GM19455 (cell line): Measurements from ENCODE around the gene WDR26.
"Not testable (repeated sequence)": the region's sequence is repeated elsewhere in the genome, so short reads cannot be mapped to it uniquely, and the experiment has no call there.

Experiments used
- ATAC-seq: cut with Tn5 transposase; IDR thresholded peaks from one replicate; pipeline ENCODE4 v1.9.1; 2021; ENCODE audit not compliant: unreplicated experiment

The WDR26 gene

DNA sequence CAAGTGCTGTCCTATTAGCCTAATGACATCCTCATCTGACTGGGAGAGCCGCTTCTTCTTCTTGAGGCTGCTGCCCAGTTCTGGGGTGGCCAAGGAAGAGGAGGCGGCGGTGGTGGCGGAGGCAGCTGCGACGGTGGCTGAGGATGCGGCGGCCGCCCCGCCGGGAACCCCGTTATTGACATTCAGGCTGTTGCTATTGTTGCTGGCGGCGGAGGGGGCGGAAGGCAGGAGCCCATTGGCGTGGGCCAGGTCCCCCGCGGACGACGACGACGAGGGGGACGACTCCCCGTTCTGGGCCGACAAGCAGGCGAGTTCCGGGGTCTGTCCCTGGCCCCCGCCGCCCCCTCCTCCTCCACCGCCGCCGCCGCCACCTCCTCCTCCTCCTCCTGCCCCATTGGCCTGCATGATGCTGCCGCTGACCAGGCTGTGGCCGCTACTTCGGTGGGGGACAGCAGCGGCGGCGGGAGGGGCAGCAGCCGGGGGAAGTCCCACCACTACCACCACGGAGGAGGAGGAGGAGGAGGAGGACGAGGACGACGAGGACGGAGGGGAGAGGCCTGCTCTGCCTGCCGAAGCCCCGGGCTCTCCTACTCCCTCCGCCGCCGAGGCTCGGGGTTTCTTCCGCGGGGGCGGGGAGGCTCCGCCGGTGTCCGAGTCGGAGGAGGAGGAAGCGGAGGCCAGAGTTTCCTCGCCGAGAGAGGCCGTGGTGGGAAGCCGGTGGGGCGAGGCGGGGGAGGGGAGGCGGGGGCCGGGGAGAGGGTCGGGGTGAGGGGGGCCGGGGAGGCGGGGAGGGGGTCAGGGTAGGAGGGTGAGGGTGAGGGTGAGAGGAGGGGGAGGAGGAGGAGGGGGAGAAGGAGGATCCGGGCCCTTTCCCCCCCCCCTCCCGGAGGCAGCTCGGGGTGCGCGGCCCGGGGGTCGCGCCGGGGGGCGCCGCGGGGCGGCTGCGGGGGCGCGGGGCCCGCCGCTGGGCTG, 610 bp downstream of the WDR26 start:
- ATAC-seq = peak; percentile 13

DNA sequence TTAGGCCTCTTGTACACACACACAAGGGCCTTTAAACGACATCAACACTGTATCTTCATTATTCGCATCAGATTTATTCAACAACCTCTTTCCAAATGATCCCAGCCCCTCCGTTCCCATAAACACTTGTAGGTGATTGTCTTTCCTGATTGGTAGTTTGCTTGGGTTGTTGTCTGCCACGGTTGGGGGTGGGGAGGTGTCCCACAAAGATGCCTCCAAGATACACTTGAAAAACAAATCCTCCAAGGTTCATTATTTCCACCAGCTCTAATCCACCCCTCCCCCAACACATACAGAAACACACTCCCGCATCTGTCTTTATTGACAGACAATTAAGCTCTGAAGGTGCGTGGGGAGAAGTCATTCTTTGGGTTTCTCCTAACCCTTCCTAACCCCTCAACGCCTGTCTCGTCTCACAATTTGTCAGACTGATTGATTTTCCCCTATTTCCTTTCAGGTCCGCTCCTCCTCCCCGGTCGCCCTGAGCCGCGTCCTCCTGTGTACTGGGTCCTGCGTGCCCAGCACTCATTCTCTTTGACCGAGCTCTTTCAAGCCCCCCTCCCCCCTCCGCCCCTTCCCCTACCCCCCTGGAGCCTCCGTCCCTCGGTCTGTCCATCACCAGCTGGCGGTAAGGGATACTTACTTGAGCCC, 1.4 kb downstream of the WDR26 start:
- no peak for ATAC-seq

- ATAC-seq = no peak
Observed at GRCh38 chr1:224432672-224433040, 1.9 kb downstream of the WDR26 start.

DNA sequence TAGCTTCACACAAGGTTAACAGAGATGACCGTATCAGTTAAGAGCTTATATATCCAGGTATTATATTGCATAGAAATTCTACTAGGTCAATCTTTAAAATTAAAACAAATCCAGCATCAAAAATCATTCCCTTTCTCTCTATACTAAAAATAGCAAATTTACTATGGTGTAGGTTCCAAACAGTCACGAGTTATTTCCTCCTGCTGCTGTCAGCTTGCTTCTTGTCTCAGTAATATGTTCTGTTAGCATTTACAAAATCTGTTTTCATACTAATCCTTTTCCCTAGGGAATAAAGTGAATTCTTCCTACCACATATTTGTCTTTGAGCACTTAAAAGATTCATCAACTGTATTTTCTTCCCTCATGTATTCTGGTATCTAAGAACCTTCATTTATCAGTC, 2.5 kb downstream of the WDR26 start:
- ATAC-seq = no peak

DNA sequence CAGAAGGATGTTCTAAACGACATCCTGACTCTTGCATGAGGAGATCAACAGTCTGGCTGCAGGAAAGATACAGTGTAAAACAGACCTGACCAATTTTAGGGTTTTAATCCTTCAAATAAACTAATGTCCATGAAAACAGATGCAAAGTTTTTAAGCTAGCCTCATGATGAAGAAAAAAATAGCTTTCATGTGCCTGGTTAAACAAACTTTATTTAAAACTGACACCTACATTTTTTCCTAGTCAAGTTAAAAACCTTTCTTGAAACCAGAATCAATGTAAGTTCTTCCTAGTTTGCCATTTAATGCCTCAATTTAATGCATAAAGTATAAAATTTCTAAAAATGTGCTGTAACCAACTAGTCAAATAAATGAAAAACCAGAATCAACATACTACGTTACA, 2.9 kb downstream of the WDR26 start:
- ATAC-seq = no peak

DNA sequence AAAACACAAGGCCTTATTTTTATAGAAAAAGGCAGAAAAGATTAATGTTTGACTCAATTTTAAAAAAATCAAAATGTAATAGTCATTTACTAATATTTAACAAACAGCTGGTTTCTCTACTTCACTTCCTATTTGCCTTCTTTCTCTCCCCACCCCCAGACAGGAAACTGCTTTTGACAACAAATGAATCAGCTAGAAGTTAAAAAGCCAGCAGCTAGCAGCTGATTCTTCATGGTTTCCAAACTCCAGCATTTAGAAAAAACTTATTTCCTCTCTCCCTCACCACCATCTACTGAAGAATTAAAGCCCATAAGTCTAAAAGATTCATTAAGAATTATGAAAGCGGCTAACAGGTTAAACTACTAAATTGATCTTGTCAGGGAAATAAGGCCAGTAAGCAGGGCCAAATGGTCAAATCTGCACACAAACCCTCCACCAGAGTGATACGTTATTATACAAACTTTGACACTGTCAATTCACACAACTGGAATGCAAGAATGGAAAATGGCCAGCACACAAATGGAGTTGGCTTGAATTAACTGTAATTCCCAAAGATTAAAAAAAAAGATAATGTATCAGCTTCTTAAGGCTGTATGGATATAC, 4.0 kb downstream of the WDR26 start:
- ATAC-seq = no peak

DNA sequence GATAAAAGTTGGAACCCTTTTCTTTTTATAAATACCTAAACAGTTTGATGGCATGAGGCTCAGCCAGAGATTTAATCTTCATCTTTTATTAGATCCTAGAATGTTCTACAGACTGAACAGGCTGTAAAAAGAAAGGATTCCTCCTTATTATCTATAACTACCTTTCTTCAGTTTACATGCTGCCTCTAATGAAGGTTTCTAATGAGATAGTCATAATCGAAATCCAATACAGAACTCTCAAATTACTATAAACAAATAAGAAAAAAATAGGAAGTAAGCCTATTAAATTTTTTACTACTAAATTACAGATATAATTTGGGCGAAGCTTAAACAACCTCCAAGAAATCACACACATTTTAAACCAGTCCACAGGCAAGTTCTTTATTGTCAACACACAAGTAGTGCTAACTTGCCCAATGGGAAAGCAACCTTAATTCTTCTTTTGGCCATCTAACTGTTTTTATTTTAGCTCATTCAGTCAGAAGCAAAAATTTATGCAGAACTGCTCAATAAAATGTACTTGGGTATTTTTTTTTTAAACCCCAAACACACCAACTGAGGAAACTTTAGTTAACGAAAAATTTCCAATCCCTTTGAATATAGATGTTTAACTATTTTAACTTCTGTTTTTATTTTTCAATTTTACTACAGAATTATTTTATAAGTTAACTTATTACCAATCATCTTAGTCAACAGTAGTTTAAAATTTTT, 4.8 kb downstream of the WDR26 start:
- ATAC-seq = no peak

DNA sequence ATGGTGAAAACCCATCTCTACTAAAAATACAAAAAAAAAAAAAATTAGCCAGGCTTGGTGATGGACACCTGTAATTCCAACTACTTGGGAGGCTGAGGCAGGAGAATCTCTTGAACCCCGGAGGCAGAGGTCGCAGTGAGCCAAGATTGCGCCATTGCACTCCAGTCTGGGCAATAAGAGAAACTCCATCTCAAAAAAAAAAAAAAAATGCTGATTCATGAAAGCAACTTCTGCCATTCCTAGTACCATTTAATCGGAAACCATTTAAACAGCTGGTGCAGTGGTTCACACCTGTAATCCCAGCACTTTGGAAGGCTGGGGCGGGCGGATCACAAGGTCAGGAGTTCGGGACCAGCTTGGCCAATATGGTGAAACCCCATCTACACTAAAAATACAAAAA, 5.9 kb downstream of the WDR26 start:
- ATAC-seq = not testable (repeated sequence)

DNA sequence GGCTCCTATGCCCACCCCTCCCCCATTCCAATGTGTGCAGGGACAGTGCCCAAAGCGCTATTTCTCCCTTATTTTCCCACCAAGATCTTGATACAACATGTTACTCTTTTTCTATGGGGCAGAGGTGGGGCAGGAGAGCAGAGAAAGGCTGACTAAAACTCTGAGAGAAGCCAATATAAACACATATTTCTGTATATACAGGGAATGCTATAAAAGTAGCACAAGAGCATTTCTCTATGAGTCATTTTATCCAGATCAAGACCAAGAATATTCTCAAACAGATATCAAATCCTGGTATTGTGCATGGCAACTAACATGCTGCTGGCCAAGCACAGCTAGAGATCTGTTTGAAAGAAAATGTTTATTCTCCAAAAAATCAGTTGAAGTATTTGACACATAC, 7.3 kb downstream of the WDR26 start:
- ATAC-seq = no peak

DNA sequence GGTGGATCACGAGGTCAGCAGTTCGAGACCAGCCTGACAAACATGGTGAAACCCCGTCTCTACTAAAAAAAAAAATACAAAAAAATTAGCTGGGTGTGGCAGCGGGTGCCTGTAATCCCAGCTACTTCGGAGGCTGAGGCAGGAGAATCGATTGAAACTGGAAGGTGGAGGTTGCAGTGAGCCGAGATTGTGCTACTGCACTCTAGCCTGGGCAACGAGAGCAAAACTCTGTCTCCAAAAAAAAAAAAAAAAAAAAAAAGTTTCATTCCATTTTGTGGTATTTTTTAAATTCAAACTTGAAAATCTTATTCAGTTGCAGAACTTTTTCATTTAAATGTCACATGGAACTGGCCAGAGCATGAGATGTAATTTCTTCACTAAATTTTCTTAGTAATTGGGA, 7.7 kb downstream of the WDR26 start:
- not testable (repeated sequence) for ATAC-seq

- ATAC-seq = no peak
Observed at GRCh38 chr1:224425279-224425884, 9.2 kb downstream of the WDR26 start.

GRCh38 chr1:224420106-224420505, 14.5 kb downstream of the WDR26 start:
- no peak for ATAC-seq

- ATAC-seq = no peak
Observed at GRCh38 chr1:224411766-224412165, 22.8 kb downstream of the WDR26 start.

DNA sequence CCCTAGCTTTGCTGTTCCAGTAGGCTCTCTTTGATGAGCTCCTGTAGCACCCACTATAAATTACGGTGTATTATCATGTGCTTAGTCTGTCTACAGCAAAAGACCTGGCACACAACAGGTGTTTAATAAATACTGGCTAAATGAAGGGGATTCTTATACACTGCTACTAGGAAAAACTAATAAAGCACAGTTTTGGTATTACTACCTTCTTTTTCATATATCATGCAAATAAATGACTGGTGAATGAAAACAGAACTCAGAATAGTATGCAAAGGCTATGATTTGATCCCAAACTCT, 26.4 kb downstream of the WDR26 start:
- ATAC-seq = no peak

DNA sequence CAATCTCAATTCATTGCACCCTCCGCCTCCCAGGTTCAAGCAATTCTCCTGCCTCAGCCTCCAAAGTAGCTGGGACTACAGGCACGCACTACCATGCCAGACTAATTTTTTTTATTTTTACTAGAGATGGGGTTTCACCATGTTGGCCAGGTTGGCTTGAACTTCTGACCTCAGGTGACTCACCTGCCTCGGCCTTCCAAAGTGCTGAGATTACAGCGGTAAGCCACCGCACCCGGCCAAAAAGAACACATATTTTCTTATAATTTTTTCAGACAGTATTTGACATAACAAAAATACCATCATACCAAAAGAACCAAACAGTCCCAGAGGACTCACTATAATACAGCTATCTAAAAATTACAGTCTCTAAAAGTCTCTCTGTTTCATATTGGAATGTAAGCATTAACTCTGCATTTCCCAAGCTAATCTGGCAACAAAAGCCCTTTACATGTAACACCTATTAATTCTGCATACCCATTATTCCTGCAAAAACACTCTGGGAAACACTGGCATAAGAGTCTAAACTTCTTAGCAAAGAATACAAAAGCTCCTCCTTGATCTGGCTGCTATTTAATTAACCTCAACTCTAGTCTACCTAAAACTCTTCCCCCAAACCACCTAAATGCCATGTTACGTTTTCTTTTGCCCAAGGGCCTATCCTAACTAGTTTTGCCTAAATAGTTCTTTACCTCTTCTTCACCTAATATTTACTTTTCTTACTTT, 26.9 kb downstream of the WDR26 start:
- ATAC-seq = no peak

GRCh38 chr1:224406216-224406615, 28.4 kb downstream of the WDR26 start:
- no peak for ATAC-seq

DNA sequence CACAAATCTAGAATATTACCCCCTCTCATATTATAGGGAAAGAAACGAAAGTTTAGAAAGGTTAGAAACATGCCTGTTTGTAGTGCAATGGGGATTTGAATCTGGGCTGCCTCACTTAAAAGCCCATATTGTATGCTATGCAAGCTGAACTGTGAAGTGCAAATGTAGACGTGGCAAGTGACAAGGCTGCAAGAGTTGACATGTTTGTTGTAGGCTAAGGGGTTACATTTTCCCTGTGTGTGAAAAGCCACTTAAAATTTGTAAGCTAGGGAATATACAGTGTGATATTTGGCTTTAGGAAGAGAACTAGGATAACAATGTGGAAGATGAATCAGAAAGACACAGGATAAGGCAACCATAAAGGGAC, 29.0 kb downstream of the WDR26 start:
- ATAC-seq = no peak

- ATAC-seq = no peak
Observed at GRCh38 chr1:224404916-224405603, 29.5 kb downstream of the WDR26 start.

DNA sequence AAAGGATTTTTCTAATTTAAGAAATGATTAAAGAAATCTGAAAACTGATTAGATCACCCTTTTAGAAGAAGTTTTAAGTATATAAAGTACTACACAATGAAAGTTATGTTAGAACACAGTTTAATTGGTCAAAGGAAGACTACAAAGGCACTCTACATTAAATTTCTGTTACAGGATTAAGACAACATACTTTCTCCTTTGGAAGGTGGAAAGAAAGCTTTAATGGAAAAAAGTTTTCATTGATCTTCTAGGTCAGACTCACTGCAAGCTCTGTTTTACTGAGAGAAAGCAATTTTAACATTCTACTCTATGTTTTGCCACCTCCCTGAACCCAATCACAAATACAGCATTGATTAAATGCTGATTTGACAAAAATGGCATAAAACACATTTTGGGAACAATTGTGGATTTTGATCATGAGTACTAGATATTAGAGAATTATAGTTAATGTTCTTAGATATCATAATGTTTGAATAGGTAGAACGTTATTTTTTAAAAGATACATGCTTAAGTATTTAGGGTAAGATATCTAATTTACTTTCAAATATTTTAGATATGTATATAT, 32.0 kb downstream of the WDR26 start:
- no peak for ATAC-seq

DNA sequence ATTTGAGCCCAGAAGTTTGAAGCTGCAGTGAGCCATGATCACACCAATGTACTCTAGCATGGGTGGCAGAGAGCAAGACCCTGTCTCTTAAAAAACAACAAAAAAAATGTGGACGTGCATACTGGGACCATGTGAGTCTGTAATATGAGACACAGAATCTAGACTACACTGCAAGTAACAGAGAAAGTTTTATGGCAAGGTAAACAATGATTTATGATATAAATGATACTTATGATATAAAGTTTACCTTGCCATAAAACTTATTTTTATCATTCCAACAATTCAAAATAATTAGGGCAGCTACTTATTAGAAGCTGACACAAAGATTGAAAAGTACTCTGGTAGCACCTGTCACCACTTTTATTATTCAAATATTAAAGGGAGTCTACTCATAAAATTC, 34.7 kb downstream of the WDR26 start:
- ATAC-seq = no peak
